Colon (tissue), 2 donors: ENCODE results near the gene TTC39A.
"Not testable (repeated sequence)": the region's sequence is repeated elsewhere in the genome, so short reads cannot be mapped to it uniquely, and the experiment has no call there.

ENCODE experiments used
- FAIRE-seq: peaks from 2 replicates; lab custom pipeline; 2012; peaks lifted over from hg19 to GRCh38; lab: Jason Lieb, UNC
- donor health status: control.
- donor health status: control.

TTC39A gene

DNA sequence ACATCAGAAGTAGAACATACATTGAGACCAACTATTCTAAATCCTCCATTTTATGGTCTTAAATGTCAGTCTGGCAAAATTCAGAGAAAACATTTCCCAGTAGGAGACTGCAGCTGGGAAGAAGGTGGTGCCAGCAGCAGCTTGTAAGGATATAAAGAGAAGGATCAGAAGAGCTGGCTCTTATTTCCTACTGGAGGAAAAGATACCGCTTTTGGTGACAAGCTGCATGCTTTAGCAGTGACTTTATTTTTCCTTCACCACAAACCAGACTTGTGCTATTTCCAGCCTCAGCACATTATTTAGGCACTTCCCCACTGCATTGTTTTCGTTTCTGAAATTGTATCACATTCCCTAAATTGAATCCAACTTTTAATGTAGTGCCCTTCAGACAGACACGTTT lies 65.9 kb downstream of the TTC39A start:
- no peak for FAIRE-seq

DNA sequence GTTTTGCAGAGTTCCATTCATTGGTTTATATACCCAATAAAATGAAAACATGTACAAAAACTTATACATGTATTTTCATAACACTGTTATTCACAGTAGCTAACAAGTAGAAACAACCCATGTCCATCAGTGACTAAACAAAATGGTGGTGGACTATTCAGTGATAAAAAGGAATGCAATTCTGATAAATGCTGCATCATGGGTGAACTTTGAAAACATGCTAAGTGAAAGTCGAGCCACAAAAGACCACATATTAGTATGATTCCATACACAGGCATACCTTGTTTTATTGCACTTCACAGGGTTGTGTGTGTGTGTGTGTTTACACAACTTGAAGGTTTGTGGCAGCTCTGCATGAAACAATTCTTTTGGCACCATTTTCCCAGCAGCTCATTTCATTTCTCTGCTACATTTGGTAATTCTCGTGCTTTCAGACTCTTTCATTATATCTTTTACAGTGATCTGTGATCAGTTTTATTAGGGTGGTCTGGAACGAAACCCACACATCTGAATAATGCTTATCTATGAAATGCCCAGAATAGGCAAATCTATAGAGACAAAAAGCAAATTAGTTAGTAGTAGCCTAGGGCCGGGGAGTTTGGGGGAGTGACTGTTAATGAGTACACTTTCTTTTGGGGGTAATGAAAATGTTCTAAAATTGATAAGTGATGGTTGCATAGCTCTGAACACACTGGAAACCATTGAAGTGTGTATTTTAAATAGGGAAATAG lies 67.0 kb downstream of the TTC39A start:
- no peak for FAIRE-seq

DNA sequence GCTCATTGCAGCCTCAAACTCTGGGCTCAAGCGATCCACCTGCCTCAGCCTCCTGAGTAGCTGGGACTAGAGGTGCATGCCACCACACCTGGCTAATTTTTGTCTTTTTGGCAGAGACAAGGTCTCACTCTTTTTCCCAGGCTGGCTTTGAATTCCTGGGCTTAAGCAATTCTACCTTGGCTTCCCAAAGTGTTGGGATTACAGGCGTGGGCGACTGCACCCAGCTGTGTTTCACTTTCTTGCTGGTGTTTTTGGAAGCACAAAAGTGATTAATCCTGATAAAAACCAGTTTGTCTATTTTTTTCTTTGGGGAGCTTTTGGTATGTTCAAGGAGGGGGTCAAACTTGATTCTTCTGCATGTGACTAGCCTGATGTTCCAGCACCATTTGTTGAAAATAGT lies 75.0 kb downstream of the TTC39A start:
- FAIRE-seq: no peak

DNA sequence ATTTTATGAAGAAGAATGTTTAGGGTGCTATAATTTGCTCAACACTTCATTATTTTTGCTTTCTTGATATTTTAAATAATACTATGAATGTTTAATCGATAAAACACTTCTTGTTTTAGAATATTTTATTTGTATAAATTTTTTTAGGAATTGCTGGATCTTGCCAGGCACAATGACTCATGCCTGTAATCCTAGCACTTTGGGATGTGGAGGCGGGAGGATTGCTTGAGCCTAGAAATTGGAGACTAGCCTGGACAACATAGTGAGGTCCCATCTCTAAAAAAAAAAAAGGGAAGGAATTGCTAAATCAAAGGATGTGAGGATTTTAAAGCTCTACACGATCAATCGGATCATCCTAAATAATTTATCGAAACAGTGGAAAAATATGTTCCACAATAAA lies 76.7 kb downstream of the TTC39A start:
- FAIRE-seq: no peak

DNA sequence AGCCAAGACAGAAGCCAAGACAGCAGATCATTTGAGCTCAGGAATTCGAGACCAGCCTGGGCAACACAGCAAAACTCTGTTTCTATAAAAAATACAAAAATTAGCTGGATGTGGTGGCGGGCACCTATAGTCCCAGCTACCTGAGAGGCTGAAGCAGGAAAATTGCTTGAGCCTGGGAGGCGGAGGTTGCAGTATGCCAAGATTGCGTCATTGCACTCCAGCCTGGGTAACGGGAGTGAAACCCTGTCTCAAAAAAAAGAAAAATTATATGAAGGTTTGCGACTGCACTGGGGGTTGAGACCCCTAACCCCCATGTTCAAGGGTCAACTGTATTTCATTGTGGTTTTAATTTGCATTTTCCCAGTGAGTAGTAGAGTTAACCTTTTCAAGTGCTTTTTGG lies 78.0 kb downstream of the TTC39A start:
- no peak for FAIRE-seq

DNA sequence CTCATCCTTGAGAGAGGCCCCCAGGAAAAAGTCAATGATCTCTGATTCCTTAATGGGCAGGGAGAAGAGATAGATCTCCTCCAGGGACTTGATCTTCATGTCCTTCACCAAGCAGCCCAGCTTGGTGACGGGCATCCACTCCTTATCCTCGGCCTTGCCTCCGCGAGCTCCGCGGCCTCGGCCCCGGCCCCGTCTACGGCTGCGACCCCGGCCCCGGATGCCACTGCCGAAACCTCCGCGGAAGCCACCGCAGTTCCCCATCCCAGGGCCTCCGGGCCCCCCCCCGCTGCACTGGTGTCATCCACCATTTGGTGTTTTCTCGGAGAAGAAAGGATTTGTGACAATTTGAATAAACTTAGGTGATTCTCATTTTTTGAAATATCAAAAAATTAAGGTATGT lies 79.2 kb downstream of the TTC39A start:
- FAIRE-seq: not testable (repeated sequence)

DNA sequence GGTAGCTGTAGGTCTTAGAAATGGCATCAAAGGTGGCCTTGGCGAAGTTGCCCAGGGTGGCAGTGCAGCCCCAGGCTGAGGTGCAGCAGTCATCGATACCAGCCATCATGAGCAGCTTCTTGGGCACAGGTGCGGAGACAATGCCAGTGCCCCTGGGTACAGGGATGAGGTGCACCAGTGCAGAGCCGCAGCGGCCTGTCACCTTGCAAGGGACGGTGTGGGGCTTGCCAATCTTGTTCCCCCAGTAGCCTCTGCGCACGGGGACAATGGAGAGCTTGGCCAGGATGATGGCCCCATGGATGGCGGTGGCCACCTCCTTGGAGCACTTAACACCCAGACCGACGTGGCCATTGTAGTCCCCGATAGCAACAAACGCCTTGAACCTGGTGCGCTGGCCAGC lies 79.6 kb downstream of the TTC39A start:
- not testable (repeated sequence) for FAIRE-seq

DNA sequence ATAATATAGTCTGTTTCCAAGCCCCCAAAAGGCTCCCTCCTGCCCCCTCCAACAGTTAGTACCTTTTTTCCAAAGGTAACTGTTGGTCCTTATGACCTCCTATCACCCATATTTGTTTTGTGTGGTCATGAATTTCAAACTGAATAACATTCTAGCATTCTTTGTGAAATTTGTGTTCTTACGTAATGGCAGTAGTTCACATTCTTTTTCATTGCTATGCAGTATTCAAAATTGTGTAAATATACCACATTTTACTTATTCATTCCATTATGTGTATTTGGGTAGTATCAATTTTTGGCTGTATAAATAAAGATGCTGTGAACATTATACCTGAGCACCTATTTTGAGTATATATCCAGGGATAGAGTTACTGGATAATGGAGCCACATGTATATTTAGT lies 80.9 kb downstream of the TTC39A start:
- FAIRE-seq: no peak

DNA sequence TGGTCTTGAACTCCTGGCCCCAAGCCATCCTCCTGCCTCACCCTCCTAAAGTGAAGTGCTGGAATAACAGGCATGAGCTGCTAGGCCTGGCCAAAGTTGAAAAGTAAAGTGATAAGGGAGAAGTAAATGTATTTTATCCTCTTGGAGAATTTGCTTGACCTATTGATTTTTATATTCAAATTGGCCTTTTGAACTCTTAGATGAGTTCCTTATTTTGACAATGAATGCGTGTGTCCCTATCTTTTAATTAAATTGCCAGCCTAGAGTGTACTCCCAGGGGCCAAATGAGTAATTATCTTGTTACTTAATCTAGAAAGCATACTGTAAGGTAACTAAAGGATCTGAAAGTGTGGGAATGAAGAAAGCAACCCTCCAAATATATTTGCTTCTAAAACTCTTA lies 82.9 kb downstream of the TTC39A start:
- no peak for FAIRE-seq

DNA sequence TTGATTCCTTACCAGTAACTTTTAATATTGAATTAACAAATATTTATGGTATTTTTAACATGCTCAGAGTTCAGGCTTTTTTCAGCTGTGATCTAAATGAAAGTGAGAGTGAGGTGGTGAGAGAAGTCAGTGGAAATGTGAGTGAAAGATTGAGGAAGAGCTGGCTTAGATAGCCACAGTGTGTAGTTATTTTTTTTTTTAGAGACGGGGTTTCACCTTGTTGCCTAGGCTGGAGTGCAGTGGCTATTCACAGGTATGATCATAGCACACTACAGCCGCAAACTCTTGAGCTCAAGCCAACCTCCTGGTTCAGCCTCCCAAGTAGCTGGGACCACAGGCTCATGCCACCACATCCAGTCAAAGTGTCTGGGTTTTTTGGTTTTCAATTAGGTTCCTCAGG lies 83.3 kb downstream of the TTC39A start:
- no peak for FAIRE-seq

DNA sequence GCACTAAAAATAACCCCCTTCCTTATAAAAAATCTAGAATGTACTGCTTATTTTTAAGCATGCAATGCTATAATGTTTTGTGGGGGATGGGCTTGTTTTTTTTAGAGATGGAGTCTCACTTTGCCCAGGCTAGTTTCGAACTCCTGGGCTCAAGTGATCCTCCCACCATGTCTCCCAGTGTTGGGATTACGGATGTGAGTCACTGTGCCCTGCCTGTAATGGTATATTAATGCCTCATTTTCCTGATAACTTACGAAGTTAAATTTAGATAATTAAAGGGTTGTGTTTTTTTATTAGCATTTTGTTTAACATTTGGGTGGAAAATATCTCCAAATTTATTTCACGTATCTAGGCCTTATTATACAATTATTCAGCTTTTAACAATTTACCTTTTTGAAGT lies 87.8 kb downstream of the TTC39A start:
- FAIRE-seq: no peak

DNA sequence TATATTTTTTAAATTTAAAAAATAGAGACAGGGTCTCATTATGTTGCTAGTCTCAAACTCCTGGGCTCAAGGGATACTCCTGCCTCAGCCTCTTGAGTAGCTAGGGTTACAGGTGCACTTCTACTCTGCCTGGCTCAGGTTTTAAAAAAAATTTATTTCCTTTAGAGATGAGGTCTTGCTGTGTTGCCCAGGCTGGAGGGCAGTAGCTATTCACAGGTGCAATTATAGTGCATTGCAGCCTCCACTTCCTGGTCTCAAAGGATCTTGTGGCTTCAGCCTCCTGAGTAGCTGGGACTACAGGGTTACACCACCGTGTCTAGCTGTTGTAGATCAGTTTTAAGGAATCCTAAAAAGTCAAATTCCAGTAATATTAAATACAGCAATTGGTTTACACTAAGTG lies 89.2 kb downstream of the TTC39A start:
- no peak for FAIRE-seq

DNA sequence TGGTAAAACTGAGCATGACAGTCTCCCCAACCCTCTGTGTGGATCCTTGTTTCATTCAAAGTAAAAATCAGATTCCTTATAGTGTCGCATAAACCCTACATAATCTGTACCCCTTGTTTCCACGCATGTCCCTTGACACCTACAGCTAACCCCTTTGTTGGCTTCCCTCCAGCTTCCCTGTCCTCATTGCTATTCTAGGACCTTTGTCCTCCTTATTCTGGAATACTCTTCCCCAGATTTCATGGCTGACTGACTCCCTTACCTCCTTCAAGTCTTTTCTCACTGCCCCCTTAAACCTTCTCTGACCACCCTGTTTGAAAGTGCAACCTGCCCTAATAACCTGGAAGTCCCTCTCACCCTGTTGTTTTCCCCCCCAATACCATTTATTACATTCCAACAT lies 90.3 kb downstream of the TTC39A start:
- no peak for FAIRE-seq

DNA sequence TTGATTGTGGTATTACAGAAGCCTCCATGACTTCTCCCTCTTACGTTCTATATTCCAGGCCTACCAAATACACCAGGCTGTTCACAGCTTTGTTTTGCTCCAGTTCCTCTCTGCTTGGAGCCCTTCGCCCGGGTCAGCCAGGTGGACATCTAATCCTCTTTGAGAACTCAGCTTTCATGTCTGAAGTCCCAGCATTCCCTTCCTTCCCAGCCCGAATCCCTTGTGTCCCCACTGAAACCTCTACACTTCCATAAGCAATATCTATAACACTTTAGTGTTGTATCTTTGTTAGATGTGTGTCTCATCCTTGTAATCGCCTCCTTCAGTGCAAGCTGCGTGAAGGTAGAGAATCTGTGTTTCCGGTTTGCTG lies 92.3 kb downstream of the TTC39A start:
- no peak for FAIRE-seq

DNA sequence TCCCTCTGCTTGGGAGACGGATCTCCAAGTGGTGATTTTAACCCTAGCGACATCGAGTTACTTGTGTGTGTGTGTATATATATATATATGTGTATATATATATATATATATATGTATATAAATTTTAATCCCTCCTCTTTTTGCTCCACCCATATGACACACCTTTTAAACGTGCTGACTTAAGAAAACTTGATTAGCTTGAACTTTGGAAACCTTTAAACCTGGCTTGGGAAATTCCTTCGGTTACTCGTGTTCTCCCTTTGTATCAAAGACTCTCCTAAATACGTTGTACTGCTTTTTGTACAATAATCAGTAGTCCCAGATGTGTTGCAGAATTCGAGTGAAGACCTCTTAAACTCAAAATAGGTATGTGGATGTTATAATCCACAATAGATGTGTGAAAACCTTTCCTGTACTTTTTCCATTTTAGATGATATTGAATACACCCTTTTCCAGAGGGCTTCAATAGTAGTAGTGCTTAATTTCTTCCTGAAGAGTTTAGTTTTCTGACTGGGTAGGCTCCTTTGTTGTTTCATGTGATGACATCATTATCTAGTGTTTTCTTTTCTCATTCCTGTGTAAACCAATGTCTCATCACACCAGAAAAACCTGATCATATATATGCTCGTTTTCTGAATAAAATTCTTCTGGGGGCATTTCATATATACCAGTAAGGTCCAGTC lies 92.9 kb downstream of the TTC39A start:
- FAIRE-seq: no peak
